BE2C (cell line): ENCODE results near the gene GINS3.

Source experiments
- DNase-seq: peaks from one replicate; pipeline ENCODE4 v3.0.0-alpha.2; 2020
- H3K27me3 ChIP-seq: fragments of 250-450 bp; sonication (Bioruptor Pico); 2 replicates; pipeline ENCODE4 v1.5.1; 2020; ENCODE audit warnings: mild to moderate bottlenecking
- H3K36me3 ChIP-seq: fragments of 250-450 bp; sonication (Bioruptor Pico); 2 replicates; pipeline ENCODE4 v1.5.1; 2020; ENCODE audit warnings: mild to moderate bottlenecking
- H3K4me1 ChIP-seq: fragments of 250-450 bp; sonication (Bioruptor Pico); 2 replicates; pipeline ENCODE4 v1.5.1; 2020
- H3K4me3 ChIP-seq: 2 replicates; pipeline ENCODE4 v1.5.1; 2011; ENCODE audit warnings: low read depth, low read length
- H3K9me3 ChIP-seq: fragments of 250-450 bp; sonication (Bioruptor Pico); 2 replicates; pipeline ENCODE4 v1.5.1; 2020
- TF ChIP-seq, protein P1 (sequence below): IDR thresholded peaks from 2 replicates; pipeline ENCODE4 v1.5.1; 2012; ENCODE audit warnings: mild to moderate bottlenecking, low read depth, low read length

GINS3 gene

DNA sequence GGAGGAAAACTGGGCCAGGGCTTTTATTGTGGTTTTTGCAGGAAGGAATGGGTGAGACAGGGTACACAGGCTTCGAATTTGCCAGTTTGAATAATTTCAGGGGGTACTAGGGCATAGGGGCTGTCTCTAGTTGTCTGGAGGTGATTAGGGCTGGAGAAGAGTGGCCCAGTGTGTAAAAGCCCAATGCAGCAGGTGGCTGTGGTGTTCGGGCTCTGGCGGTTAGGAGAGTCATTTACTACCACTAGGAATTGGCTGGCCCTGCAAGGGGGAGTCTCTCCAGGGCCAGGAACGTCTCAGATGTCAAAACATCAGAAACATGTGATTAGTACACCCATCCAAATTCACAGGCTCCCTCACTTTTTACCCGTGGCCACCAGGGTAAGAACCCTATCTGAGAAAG, 50.3 kb downstream of the GINS3 start:
- Histone ChIP-seq H3K4me1 (peaks cover 8% of the 10 kb centered on the region), H3K4me3 (no peak overlapping the region), H3K27me3 (no peaks in the 10 kb centered on the region), H3K9me3 (no peaks in the 10 kb centered on the region), H3K36me3 (no peaks in the 10 kb centered on the region)
- DNase-seq: no peak
- TF ChIP-seq, protein P1, sequence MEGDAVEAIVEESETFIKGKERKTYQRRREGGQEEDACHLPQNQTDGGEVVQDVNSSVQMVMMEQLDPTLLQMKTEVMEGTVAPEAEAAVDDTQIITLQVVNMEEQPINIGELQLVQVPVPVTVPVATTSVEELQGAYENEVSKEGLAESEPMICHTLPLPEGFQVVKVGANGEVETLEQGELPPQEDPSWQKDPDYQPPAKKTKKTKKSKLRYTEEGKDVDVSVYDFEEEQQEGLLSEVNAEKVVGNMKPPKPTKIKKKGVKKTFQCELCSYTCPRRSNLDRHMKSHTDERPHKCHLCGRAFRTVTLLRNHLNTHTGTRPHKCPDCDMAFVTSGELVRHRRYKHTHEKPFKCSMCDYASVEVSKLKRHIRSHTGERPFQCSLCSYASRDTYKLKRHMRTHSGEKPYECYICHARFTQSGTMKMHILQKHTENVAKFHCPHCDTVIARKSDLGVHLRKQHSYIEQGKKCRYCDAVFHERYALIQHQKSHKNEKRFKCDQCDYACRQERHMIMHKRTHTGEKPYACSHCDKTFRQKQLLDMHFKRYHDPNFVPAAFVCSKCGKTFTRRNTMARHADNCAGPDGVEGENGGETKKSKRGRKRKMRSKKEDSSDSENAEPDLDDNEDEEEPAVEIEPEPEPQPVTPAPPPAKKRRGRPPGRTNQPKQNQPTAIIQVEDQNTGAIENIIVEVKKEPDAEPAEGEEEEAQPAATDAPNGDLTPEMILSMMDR: no peak

DNA sequence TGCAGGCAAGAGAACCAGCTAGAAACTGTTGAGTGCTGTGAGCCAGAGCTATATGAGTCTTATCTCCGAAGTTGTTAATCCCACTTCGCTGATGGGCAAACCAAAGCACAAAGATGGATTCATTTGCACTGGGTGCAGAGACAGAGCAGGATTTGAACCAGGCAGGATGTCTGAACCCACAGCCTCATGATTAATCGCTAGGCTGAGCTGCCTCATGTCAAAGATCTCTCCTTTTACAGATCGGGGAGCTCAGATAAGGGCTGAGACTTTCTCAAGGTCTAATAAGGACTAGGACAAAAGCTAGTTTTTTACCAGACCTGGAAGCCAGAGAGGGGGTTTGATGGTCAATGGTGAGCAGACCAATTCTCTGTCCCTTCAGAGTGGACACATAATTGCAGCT, 51.5 kb downstream of the GINS3 start:
- Histone ChIP-seq H3K4me3 (no peak overlapping the region), H3K9me3 (no peaks in the 10 kb centered on the region), H3K27me3 (no peaks in the 10 kb centered on the region), H3K36me3 (no peaks in the 10 kb centered on the region), H3K4me1 (peaks cover 11% of the 10 kb centered on the region)
- TF ChIP-seq, protein P1: no peak
- no peak for DNase-seq

DNA sequence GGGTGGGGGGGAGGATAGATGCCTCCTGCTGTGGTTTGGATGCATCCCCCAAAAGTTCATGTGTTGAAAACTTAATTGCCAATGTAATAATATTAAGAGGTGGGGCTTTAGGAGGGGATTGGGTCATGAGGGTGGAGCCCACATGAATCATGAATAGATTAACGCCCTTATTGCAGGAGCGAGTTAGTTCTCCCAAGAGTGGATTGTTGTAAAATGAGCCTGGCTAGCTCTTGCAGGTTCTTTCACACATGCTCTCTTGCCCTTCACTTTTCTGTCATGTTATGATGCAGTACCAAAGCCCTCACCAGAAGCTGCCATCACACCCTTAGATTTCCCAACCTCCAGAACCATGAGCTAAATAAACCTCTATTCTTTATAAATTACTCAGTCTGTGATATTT, 52.0 kb downstream of the GINS3 start:
- no peak for DNase-seq
- no peaks in the 10 kb centered on the region for H3K36me3 ChIP-seq
- no peaks in the 10 kb centered on the region for H3K27me3 ChIP-seq
- H3K4me3 ChIP-seq: no peak overlapping the region
- TF ChIP-seq, protein P1: no peak
- peaks cover 12% of the 10 kb centered on the region for H3K4me1 ChIP-seq
- no peaks in the 10 kb centered on the region for H3K9me3 ChIP-seq

- Histone ChIP-seq H3K4me3 (no peak overlapping the region), H3K4me1 (peaks cover 40% of the 10 kb centered on the region), H3K9me3 (no peaks in the 10 kb centered on the region), H3K27me3 (no peaks in the 10 kb centered on the region), H3K36me3 (no peaks in the 10 kb centered on the region)
- TF ChIP-seq, protein P1: no peak
- peak; percentile 86 for DNase-seq
Observed at GRCh38 chr16:58448890-58449289, 56.6 kb downstream of the GINS3 start.

- Histone ChIP-seq H3K4me1 (peaks cover 40% of the 10 kb centered on the region), H3K4me3 (no peak overlapping the region), H3K36me3 (no peaks in the 10 kb centered on the region), H3K9me3 (no peaks in the 10 kb centered on the region), H3K27me3 (no peaks in the 10 kb centered on the region)
- TF ChIP-seq, protein P1: no peak
- DNase-seq: peak; percentile 83
Observed at GRCh38 chr16:58449306-58449705, 57.0 kb downstream of the GINS3 start.

- Histone ChIP-seq H3K27me3 (no peaks in the 10 kb centered on the region), H3K36me3 (no peaks in the 10 kb centered on the region), H3K4me3 (no peak overlapping the region), H3K4me1 (peaks cover 40% of the 10 kb centered on the region), H3K9me3 (no peaks in the 10 kb centered on the region)
- TF ChIP-seq, protein P1: no peak
- no peak for DNase-seq
Observed at GRCh38 chr16:58449768-58450167, 57.5 kb downstream of the GINS3 start.
